ENCODE results near the gene PNKP.

Gene PNKP

GRCh38 chr19:49847731-49848696 is 19.4 kb downstream of the PNKP start:
- DNase-seq (ENCODE audit: low read depth, low spot score): no peak

- no peak for DNase-seq (ENCODE audit: low read depth, low spot score)
Observed at GRCh38 chr19:49846408-49846807, 21.0 kb downstream of the PNKP start.

- no peak for DNase-seq (ENCODE audit: low read depth, low spot score)
Observed at GRCh38 chr19:49845414-49845813, 22.0 kb downstream of the PNKP start.

- no peak for DNase-seq (ENCODE audit: low read depth, low spot score)
Observed at GRCh38 chr19:49844138-49845095, 23.0 kb downstream of the PNKP start.

GRCh38 chr19:49843265-49843664 is 24.1 kb downstream of the PNKP start:
- no peak for DNase-seq (ENCODE audit: low read depth, low spot score)

GRCh38 chr19:49840736-49841249 is 26.6 kb downstream of the PNKP start:
- DNase-seq (ENCODE audit: low read depth, low spot score): no peak

GRCh38 chr19:49840321-49840720 is 27.1 kb downstream of the PNKP start:
- DNase-seq (ENCODE audit: low read depth, low spot score): no peak

- no peak for DNase-seq (ENCODE audit: low read depth, low spot score)
Observed at GRCh38 chr19:49839713-49840112, 27.7 kb downstream of the PNKP start.

GRCh38 chr19:49838885-49839588 is 28.3 kb downstream of the PNKP start:
- no peak for DNase-seq (ENCODE audit: low read depth, low spot score)

- DNase-seq (ENCODE audit: low read depth, low spot score): no peak
Observed at GRCh38 chr19:49837425-49837824, 30.0 kb downstream of the PNKP start.

- DNase-seq (ENCODE audit: low read depth, low spot score): no peak
Observed at GRCh38 chr19:49837009-49837310, 30.4 kb downstream of the PNKP start.

GRCh38 chr19:49836176-49837008 is 31.0 kb downstream of the PNKP start:
- DNase-seq (ENCODE audit: low read depth, low spot score): no peak

GRCh38 chr19:49835562-49835961 is 31.8 kb downstream of the PNKP start:
- DNase-seq (ENCODE audit: low read depth, low spot score): no peak

GRCh38 chr19:49833599-49833998 is 33.8 kb downstream of the PNKP start:
- no peak for DNase-seq (ENCODE audit: low read depth, low spot score)

- DNase-seq (ENCODE audit: low read depth, low spot score): no peak
Observed at GRCh38 chr19:49832556-49832955, 34.8 kb downstream of the PNKP start.

- DNase-seq (ENCODE audit: low read depth, low spot score): no peak
Observed at GRCh38 chr19:49831592-49831991, 35.8 kb downstream of the PNKP start.

GRCh38 chr19:49830766-49831165 is 36.6 kb downstream of the PNKP start:
- DNase-seq (ENCODE audit: low read depth, low spot score): no peak

- DNase-seq (ENCODE audit: low read depth, low spot score): no peak
Observed at GRCh38 chr19:49829721-49830120, 37.7 kb downstream of the PNKP start.

- DNase-seq (ENCODE audit: low read depth, low spot score): no peak
Observed at GRCh38 chr19:49829200-49829599, 38.2 kb downstream of the PNKP start.

GRCh38 chr19:49827034-49827433 is 40.3 kb downstream of the PNKP start:
- no peak for DNase-seq (ENCODE audit: low read depth, low spot score)

- no peak for DNase-seq (ENCODE audit: low read depth, low spot score)
Observed at GRCh38 chr19:49824662-49825061, 42.7 kb downstream of the PNKP start.
